K562 (cell line): ENCODE measurements around the gene MKLN1. TPM values are rescaled to one million over a fixed set of nuclear protein-coding genes. Genes with fewer than 3 reads are reported as not detected.

ENCODE experiments used
- ATAC-seq: fragments of 200-7000 bp; cut with Tn5 transposase; 3 replicates; pipeline ENCODE4 v1.9.1; 2020; ENCODE audit warnings: moderate library complexity
- BruUV-seq: library from RNA; stranded (reverse); fragments of 400-500 nt; replicated peaks from 2 replicates; lab custom pipeline; 2021; lab: Mats Ljungman, UMichigan
- CTCF ChIA-PET: fragments of 300-600 bp; formaldehyde crosslinking; extraction: SDS; loops from one replicate; lab custom pipeline; 2021; ENCODE audit warnings: low intra/inter-chr PET ratio; lab: Yijun Ruan, JAX
- POLR2A ChIA-PET: fragments of 300-600, 350-650 bp; sonication (Branson Sonifier 250); formaldehyde crosslinking; extraction: SDS; loops from one replicate; lab custom pipeline; 2021; ENCODE audit warnings: antibody characterized with exemption, inconsistent platforms; lab: Yijun Ruan, JAX
- DNase-seq, 4 experiments: peaks; one replicate each; pipeline versions ENCODE4 v3.0.0 to v3.0.0-alpha.2; 2011 to 2018; ENCODE audit warnings: low spot score in 3 of 4, mixed read lengths in 3 of 4; ENCODE audit errors: extremely low read depth in 1 of 4
- FAIRE-seq: peaks from 2 replicates; lab custom pipeline; 2011; peaks lifted over from hg19 to GRCh38; lab: Jason Lieb, UNC
- H2AFZ ChIP-seq: 2 replicates; pipeline ENCODE4 v1.6.0; 2011; ENCODE audit warnings: low read depth, low read length, control low read depth, inconsistent platforms
- H3K27ac ChIP-seq: fragments of 200-600 bp; 3 replicates; pipeline ENCODE4 v1.8.0; 2011; ENCODE audit warnings: low read depth, mild to moderate bottlenecking, control low read depth, inconsistent platforms, low read length, moderate library complexity, mixed read lengths; ENCODE audit errors: extremely low read depth
- H3K27me3 ChIP-seq, 2 experiments: fragments of 300-600 bp in 1 of 2; 2 replicates in 1 of 2; 3 replicates in 1 of 2; pipeline versions ENCODE4 v1.6.0 to v1.8.0; 2011; ENCODE audit warnings: inconsistent platforms in 2 of 2, low read length in 2 of 2, mild to moderate bottlenecking in 1 of 2, mixed read lengths in 1 of 2, moderate library complexity in 1 of 2; ENCODE audit not compliant: control insufficient read depth in 2 of 2, insufficient read depth in 2 of 2
- H3K36me3 ChIP-seq: fragments of 300-600 bp; 3 replicates; pipeline ENCODE4 v1.8.0; 2011; ENCODE audit warnings: mild to moderate bottlenecking, low read length, inconsistent platforms; ENCODE audit not compliant: control insufficient read depth, insufficient read depth
- H3K4me1 ChIP-seq, 2 experiments: fragments of 200-600 bp in 1 of 2; replicated peaks in 1 of 2; 2 replicates in 1 of 2; 3 replicates in 1 of 2; pipeline versions ENCODE4 v1.5.1 to v1.8.0; 2011; ENCODE audit warnings: inconsistent platforms in 2 of 2, low read length in 2 of 2, mild to moderate bottlenecking in 1 of 2, mixed read lengths in 1 of 2, moderate library complexity in 1 of 2; ENCODE audit not compliant: control insufficient read depth in 2 of 2, insufficient read depth in 2 of 2
- H3K4me2 ChIP-seq: 2 replicates; pipeline ENCODE4 v1.6.1; 2011; ENCODE audit warnings: low read length, control low read depth, inconsistent platforms, mixed read lengths; ENCODE audit not compliant: insufficient read depth
- H3K4me3 ChIP-seq: fragments of 200-600 bp; sonication (generic), shearing (Covaris generic); 2 replicates; pipeline ENCODE4 v1.5.1; 2016; ENCODE audit warnings: control low read depth, inconsistent platforms
- H3K79me2 ChIP-seq: fragments of 200-600 bp; 3 replicates; pipeline ENCODE4 v1.8.0; 2011; ENCODE audit warnings: low read length, inconsistent platforms; ENCODE audit not compliant: control insufficient read depth, insufficient read depth
- H3K9ac ChIP-seq, 2 experiments: 2 replicates each; pipeline versions ENCODE4 v1.6.0 to v1.6.1; 2011; ENCODE audit warnings: low read depth in 2 of 2, low read length in 2 of 2, control low read depth in 1 of 2, inconsistent platforms in 1 of 2, mild to moderate bottlenecking in 1 of 2, mixed read lengths in 1 of 2; ENCODE audit not compliant: insufficient read depth in 1 of 2
- H3K9me1 ChIP-seq: one replicate; pipeline ENCODE4 v1.6.0; 2011; ENCODE audit warnings: inconsistent platforms, mild to moderate bottlenecking, low read length, moderate library complexity; ENCODE audit not compliant: control insufficient read depth, insufficient read depth
- H3K9me3 ChIP-seq: replicated peaks from 2 replicates; pipeline ENCODE4 v1.5.1; 2011; ENCODE audit warnings: low read depth, low read length, inconsistent platforms; ENCODE audit not compliant: control insufficient read depth, insufficient read depth
- H4K20me1 ChIP-seq: replicated peaks from 2 replicates; pipeline ENCODE4 v1.6.1; 2011; ENCODE audit warnings: low read length, inconsistent platforms, mixed read lengths; ENCODE audit not compliant: control insufficient read depth, insufficient read depth
- XRCC4 ChIP-seq: IDR thresholded peaks from one replicate; pipeline ENCODE4 v1.6.1; 2011; ENCODE audit not compliant: insufficient read depth, insufficient read length; ENCODE audit errors: extremely low read depth
- ZZZ3 ChIP-seq: fragments of 450-650 bp; IDR thresholded peaks from 2 replicates; pipeline ENCODE4 v1.6.1; 2016; ENCODE audit warnings: antibody characterized with exemption, mild to moderate bottlenecking, moderate library complexity
- WGBS: fragments of 100-300 bp; shearing (Covaris generic); methylation state at CpG from one replicate; pipeline ENCODE4 v1.1.6; 2016; ENCODE audit warnings: low coverage, mixed read lengths; ENCODE audit not compliant: insufficient coverage; ENCODE audit errors: missing lambda C conversion rate; 5-methylcytosine and 5-hydroxymethylcytosine counted together
- in situ Hi-C: fragments of 300-500 bp; cut with MboI; formaldehyde crosslinking; loops from 4 replicates; pipeline ENCODE4 v1.15.0; 2018; ENCODE audit warnings: inconsistent platforms, mixed read lengths
- intact Hi-C: fragments of 100-400 bp; cut with micrococcal nuclease; formaldehyde crosslinking; loops from 2 replicates; pipeline ENCODE4 v1.14.2; 2022
- polyA plus RNA-seq, 8 experiments: library from polyadenylated mRNA; depleted of rRNA in 4 of 8; stranded (reverse) in 5 of 8; unstranded in 3 of 8; fragments of >200 nt; fragmentation: Nextera tagmentation in 2 of 8; fragmentation: Illumina TruSeq in 1 of 8; extraction: Ambion mirVana in 2 of 8; extraction: Trizol in 1 of 8; gene quantifications; 2 replicates each; pipeline versions ENCODE4 v1.2.1 to v1.2.3, GENCODE V29; 2011 to 2014; ENCODE audit warnings: inconsistent platforms in 1 of 8, missing spikeins in 1 of 8
- total RNA-seq, 7 experiments: library from RNA; depleted of rRNA in 6 of 7; stranded (reverse); fragments of >200 nt in 6 of 7; fragmentation: Illumina TruSeq in 2 of 7; extraction: Trizol in 2 of 7; gene quantifications; 2 replicates each; pipeline versions ENCODE4 v1.2.1 to v1.2.3, GENCODE V29; 2011 to 2021; ENCODE audit warnings: low replicate concordance in 1 of 7
- TF ChIP-seq, protein P1 (sequence below), 2 experiments: fragments of 250-450 bp in 1 of 2; fragments of 450-650 bp in 1 of 2; sonication (Bioruptor Pico) in 1 of 2; IDR thresholded peaks; 2 replicates each; pipeline versions ENCODE4 v1.6.1 to v1.8.0; 2016 to 2021; ENCODE audit warnings: mild to moderate bottlenecking in 2 of 2, moderate library complexity in 2 of 2, missing compliant biosample characterization in 1 of 2, missing genetic modification characterization in 1 of 2
- TF ChIP-seq, protein P2 (sequence below): fragments of 450-650 bp; IDR thresholded peaks from 2 replicates; pipeline ENCODE4 v1.6.1; 2016; ENCODE audit warnings: borderline replicate concordance
- TF ChIP-seq, protein P3 (sequence below), 2 experiments: fragments of 450-650 bp in 1 of 2; IDR thresholded peaks; 2 replicates each; pipeline ENCODE4 v1.6.1; 2011 to 2017; ENCODE audit warnings: low read depth in 2 of 2, antibody characterized with exemption in 1 of 2, borderline replicate concordance in 1 of 2, low read length in 1 of 2, mild to moderate bottlenecking in 1 of 2, mixed read lengths in 1 of 2; ENCODE audit not compliant: control insufficient read depth in 1 of 2
- TF ChIP-seq, protein P4 (sequence below): fragments of 450-650 bp; IDR thresholded peaks from 2 replicates; pipeline ENCODE4 v1.6.1; 2016; ENCODE audit warnings: low read depth

Gene MKLN1
- total and polyA plus RNA-seq, 9 of the 15 experiments (the other 6 are each of a cell fraction or from before 2014, with no cell fraction given): 18.6 to 80.4 (median 56.0) TPM

DNA sequence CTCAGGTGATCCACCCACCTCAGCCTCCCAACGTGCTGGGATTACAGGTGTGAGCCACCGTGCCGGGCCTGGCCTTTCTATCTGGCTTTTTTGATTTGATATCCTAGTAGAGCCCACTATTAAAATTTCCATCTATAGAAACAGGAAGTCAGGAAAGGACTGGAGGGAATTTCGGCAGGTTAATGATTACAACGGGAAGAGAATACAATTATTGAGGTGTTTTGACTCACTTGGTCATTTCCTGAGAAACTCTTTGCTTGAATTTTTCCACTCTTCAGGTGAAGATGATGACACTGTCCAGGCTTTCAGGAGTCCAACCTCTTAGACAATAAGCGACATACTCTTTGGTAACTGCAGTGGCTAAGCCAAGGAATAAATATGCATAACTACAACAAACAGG, 1.1 kb upstream of the MKLN1 start:
- Histone ChIP-seq H4K20me1 (peaks cover 14% of the 10 kb centered on the region), H3K9me1 (no peaks in the 10 kb centered on the region), H3K9me3 (no peaks in the 10 kb centered on the region), H3K36me3 (no peaks in the 10 kb centered on the region; the same call in 2 of the 3 replicates), H3K27ac (peak overlapping the region; percentile 2; the same call in 1 of the 3 replicates), H3K27me3 (no peaks in the 10 kb centered on the region), H3K9ac (peak overlapping the region in 1 of 2 experiments; percentile 95; a peak in 2 of 4 replicates), H3K79me2 (peaks cover 47% of the 10 kb centered on the region), H3K4me3 (peak overlapping the region; percentile 87), H3K4me2 (peak overlapping the region; percentile 97), H3K4me1 (peaks cover 5 to 33% of the 10 kb centered on the region in 2 experiments; a peak in 3 of 5 replicates), H2AFZ (peak overlapping the region; percentile 100)
- no TSS peak for BruUV-seq
- peak in 3 of 4 experiments; percentile 29 to 33 (median 32) for DNase-seq
- in situ Hi-C loops: no loop called here
- POLR2A ChIA-PET: interaction anchor here (1.2 to 3.3 kb wide), 5 partner anchors 8 to 64 kb away, joined by 3 to 16 read pairs (median 4); no protein-coding TSS in a partner anchor
- no peak for FAIRE-seq
- WGBS: 65% methylated on average over 6 of the region's 6 CpGs
- CTCF ChIA-PET: no interaction called here
- intact Hi-C loops: loop anchor here (2.0 kb wide), 1 partner anchor 216 kb away; no protein-coding TSS in a partner anchor
- ATAC-seq: no peak
- TF ChIP-seq, protein P1, sequence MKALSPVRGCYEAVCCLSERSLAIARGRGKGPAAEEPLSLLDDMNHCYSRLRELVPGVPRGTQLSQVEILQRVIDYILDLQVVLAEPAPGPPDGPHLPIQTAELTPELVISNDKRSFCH (CRISPR knock-in tag; IDR thresholded peaks at IDR 0.05): no peak
- TF ChIP-seq, protein P1 (tag; IDR thresholded peaks at IDR 0.05): no peak
- TF ChIP-seq, protein P2, sequence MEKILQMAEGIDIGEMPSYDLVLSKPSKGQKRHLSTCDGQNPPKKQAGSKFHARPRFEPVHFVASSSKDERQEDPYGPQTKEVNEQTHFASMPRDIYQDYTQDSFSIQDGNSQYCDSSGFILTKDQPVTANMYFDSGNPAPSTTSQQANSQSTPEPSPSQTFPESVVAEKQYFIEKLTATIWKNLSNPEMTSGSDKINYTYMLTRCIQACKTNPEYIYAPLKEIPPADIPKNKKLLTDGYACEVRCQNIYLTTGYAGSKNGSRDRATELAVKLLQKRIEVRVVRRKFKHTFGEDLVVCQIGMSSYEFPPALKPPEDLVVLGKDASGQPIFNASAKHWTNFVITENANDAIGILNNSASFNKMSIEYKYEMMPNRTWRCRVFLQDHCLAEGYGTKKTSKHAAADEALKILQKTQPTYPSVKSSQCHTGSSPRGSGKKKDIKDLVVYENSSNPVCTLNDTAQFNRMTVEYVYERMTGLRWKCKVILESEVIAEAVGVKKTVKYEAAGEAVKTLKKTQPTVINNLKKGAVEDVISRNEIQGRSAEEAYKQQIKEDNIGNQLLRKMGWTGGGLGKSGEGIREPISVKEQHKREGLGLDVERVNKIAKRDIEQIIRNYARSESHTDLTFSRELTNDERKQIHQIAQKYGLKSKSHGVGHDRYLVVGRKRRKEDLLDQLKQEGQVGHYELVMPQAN: no peak
- TF ChIP-seq, protein P3, sequence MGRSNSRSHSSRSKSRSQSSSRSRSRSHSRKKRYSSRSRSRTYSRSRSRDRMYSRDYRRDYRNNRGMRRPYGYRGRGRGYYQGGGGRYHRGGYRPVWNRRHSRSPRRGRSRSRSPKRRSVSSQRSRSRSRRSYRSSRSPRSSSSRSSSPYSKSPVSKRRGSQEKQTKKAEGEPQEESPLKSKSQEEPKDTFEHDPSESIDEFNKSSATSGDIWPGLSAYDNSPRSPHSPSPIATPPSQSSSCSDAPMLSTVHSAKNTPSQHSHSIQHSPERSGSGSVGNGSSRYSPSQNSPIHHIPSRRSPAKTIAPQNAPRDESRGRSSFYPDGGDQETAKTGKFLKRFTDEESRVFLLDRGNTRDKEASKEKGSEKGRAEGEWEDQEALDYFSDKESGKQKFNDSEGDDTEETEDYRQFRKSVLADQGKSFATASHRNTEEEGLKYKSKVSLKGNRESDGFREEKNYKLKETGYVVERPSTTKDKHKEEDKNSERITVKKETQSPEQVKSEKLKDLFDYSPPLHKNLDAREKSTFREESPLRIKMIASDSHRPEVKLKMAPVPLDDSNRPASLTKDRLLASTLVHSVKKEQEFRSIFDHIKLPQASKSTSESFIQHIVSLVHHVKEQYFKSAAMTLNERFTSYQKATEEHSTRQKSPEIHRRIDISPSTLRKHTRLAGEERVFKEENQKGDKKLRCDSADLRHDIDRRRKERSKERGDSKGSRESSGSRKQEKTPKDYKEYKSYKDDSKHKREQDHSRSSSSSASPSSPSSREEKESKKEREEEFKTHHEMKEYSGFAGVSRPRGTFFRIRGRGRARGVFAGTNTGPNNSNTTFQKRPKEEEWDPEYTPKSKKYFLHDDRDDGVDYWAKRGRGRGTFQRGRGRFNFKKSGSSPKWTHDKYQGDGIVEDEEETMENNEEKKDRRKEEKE (IDR thresholded peaks at IDR 0.05; ENCODE audit: borderline replicate concordance in 1 of 2, control insufficient read depth in 1 of 2, low read depth in 2 of 2, low read length in 1 of 2): no peak
- TF ChIP-seq, protein P4, sequence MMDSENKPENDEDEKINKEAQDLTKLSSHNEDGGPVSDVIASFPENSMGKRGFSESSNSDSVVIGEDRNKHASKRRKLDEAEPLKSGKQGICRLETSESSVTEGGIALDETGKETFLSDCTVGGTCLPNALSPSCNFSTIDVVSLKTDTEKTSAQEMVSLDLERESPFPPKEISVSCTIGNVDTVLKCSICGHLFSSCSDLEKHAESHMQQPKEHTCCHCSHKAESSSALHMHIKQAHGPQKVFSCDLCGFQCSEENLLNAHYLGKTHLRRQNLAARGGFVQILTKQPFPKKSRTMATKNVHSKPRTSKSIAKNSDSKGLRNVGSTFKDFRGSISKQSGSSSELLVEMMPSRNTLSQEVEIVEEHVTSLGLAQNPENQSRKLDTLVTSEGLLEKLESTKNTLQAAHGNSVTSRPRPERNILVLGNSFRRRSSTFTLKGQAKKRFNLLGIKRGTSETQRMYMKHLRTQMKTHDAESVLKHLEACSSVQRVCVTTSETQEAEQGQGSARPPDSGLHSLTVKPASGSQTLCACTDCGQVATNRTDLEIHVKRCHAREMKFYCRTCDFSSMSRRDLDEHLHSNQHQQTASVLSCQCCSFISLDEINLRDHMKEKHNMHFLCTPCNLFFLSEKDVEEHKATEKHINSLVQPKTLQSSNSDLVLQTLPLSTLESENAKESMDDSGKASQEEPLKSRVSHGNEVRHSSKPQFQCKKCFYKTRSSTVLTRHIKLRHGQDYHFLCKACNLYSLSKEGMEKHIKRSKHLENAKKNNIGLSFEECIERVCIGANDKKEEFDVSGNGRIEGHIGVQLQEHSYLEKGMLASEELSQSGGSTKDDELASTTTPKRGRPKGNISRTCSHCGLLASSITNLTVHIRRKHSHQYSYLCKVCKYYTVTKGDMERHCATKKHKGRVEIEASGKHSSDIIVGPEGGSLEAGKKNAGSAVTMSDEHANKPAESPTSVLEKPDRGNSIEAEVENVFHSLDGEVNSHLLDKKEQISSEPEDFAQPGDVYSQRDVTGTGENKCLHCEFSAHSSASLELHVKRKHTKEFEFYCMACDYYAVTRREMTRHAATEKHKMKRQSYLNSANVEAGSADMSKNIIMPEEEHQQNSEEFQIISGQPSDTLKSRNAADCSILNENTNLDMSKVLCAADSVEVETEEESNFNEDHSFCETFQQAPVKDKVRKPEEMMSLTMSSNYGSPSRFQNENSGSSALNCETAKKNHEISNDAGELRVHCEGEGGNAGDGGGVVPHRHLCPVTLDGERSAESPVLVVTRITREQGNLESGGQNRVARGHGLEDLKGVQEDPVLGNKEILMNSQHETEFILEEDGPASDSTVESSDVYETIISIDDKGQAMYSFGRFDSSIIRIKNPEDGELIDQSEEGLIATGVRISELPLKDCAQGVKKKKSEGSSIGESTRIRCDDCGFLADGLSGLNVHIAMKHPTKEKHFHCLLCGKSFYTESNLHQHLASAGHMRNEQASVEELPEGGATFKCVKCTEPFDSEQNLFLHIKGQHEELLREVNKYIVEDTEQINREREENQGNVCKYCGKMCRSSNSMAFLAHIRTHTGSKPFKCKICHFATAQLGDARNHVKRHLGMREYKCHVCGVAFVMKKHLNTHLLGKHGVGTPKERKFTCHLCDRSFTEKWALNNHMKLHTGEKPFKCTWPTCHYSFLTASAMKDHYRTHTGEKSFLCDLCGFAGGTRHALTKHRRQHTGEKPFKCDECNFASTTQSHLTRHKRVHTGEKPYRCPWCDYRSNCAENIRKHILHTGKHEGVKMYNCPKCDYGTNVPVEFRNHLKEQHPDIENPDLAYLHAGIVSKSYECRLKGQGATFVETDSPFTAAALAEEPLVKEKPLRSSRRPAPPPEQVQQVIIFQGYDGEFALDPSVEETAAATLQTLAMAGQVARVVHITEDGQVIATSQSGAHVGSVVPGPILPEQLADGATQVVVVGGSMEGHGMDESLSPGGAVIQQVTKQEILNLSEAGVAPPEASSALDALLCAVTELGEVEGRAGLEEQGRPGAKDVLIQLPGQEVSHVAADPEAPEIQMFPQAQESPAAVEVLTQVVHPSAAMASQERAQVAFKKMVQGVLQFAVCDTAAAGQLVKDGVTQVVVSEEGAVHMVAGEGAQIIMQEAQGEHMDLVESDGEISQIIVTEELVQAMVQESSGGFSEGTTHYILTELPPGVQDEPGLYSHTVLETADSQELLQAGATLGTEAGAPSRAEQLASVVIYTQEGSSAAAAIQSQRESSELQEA: no peak
- no peak for TF ChIP-seq ZZZ3
- no peak for TF ChIP-seq XRCC4
